HepG2 (cell line): Measurements from ENCODE around the gene TAPBP. TPM values are rescaled to one million over a fixed set of nuclear protein-coding genes. Genes with fewer than 3 reads are reported as not detected.
A peak's percentile ranks its signal among the peaks of the same experiment; 100 is the strongest.

Experiments
- FIP1L1 ChIP-seq: fragments of 200-400 bp; formaldehyde crosslinking; IDR thresholded peaks from 2 replicates; pipeline ENCODE4 v1.6.1; 2018; ENCODE audit warnings: low read depth, mild to moderate bottlenecking, low read length, moderate library complexity, borderline replicate concordance; ENCODE audit not compliant: insufficient read depth
- FLYWCH1 ChIP-seq: sonication (generic); formaldehyde crosslinking; IDR thresholded peaks from 2 replicates; pipeline ENCODE4 v1.8.1; 2023; ENCODE audit warnings: mild to moderate bottlenecking, missing genetic modification reagents
- FOXK2 ChIP-seq: fragments of 450-650 bp; IDR thresholded peaks from 2 replicates; pipeline ENCODE4 v1.6.1; 2016
- GABPB1 ChIP-seq: IDR thresholded peaks from 2 replicates; pipeline ENCODE4 v1.6.1; 2016; ENCODE audit warnings: mild to moderate bottlenecking, missing genetic modification reagents, moderate library complexity, missing compliant biosample characterization
- ISL2 ChIP-seq: sonication (generic); formaldehyde crosslinking; IDR thresholded peaks from 2 replicates; pipeline ENCODE4 v1.5.0; 2020; ENCODE audit warnings: missing genetic modification reagents
- MBNL3 ChIP-seq: fragments of 250-450 bp; sonication (Bioruptor Pico); conservative IDR thresholded peaks from 2 replicates; pipeline ENCODE4 v1.8.0; 2022; ENCODE audit warnings: mild to moderate bottlenecking, inconsistent platforms
- MEIS2 ChIP-seq: sonication (generic); formaldehyde crosslinking; IDR thresholded peaks from 2 replicates; pipeline ENCODE4 v1.9.0; 2021; ENCODE audit warnings: mild to moderate bottlenecking, missing genetic modification reagents
- MLLT10 ChIP-seq: sonication (generic); formaldehyde crosslinking; IDR thresholded peaks from 2 replicates; pipeline ENCODE4 v1.4.0; 2020; ENCODE audit warnings: missing genetic modification reagents
- NFE2 ChIP-seq: sonication (generic); formaldehyde crosslinking; IDR thresholded peaks from 2 replicates; pipeline ENCODE4 v1.4.0; 2020; ENCODE audit warnings: missing genetic modification reagents
- NR2C2 ChIP-seq: sonication (generic); formaldehyde crosslinking; IDR thresholded peaks from 2 replicates; pipeline ENCODE4 v1.4.0; 2020; ENCODE audit warnings: missing genetic modification reagents, mild to moderate bottlenecking, moderate library complexity, borderline replicate concordance
- POLR2A ChIP-seq, 2 experiments: IDR thresholded peaks; 2 replicates each; pipeline ENCODE4 v1.6.1; 2011; ENCODE audit warnings: low read depth in 2 of 2, low read length in 2 of 2, mild to moderate bottlenecking in 1 of 2, moderate library complexity in 1 of 2; ENCODE audit not compliant: insufficient read depth in 1 of 2
- POLR2AphosphoS2 ChIP-seq: IDR thresholded peaks from 2 replicates; pipeline ENCODE4 v1.6.1; 2011; ENCODE audit warnings: low read depth, low read length, improper control_type of control experiment
- SMYD3 ChIP-seq: sonication (generic); formaldehyde crosslinking; IDR thresholded peaks from 2 replicates; pipeline ENCODE4 v1.8.1; 2023; ENCODE audit warnings: mild to moderate bottlenecking, missing genetic modification reagents
- TBX3 ChIP-seq: fragments of 450-650 bp; IDR thresholded peaks from 2 replicates; pipeline ENCODE4 v1.6.1; 2017; ENCODE audit warnings: antibody characterized with exemption, mild to moderate bottlenecking, inconsistent platforms, borderline replicate concordance
- ZNF34 ChIP-seq: sonication (generic); formaldehyde crosslinking; IDR thresholded peaks from 2 replicates; pipeline ENCODE4 v1.4.0; 2020; ENCODE audit warnings: mild to moderate bottlenecking, missing genetic modification reagents, borderline replicate concordance
- polyA plus RNA-seq, 8 experiments: library from polyadenylated mRNA; depleted of rRNA in 3 of 8; stranded (reverse) in 7 of 8; unstranded in 1 of 8; fragments of >200 nt; fragmentation: Illumina TruSeq in 4 of 8; extraction: Trizol in 4 of 8; gene quantifications; 2 replicates each; pipeline versions ENCODE4 v1.2.1 to v1.2.3, GENCODE V29; 2011 to 2016; ENCODE audit warnings: low read depth in 4 of 8, missing spikeins in 1 of 8, mixed read lengths in 1 of 8; ENCODE audit not compliant: insufficient read depth in 1 of 8
- total RNA-seq, 5 experiments: library from RNA; depleted of rRNA; stranded (reverse); fragments of >200 nt; fragmentation: Illumina TruSeq; extraction: Trizol; gene quantifications; 2 replicates each; pipeline ENCODE4 v1.2.3, GENCODE V29; 2016; ENCODE audit warnings: low read depth in 1 of 5
- TF ChIP-seq, protein P1 (sequence below): sonication (generic); formaldehyde crosslinking; IDR thresholded peaks from 2 replicates; pipeline ENCODE4 v1.4.0; 2020; ENCODE audit warnings: missing genetic modification reagents, low read depth, mild to moderate bottlenecking, borderline replicate concordance
- TF ChIP-seq, protein P2 (sequence below): sonication (generic); formaldehyde crosslinking; IDR thresholded peaks from 2 replicates; pipeline ENCODE4 v1.8.0; 2022; ENCODE audit warnings: mild to moderate bottlenecking, missing genetic modification reagents, borderline replicate concordance
- TF ChIP-seq, protein P3 (sequence below): IDR thresholded peaks from 2 replicates; pipeline ENCODE4 v1.6.1; 2016; ENCODE audit warnings: control low read depth
- TF ChIP-seq, protein P4 (sequence below): sonication (generic); formaldehyde crosslinking; IDR thresholded peaks from 2 replicates; pipeline ENCODE4 v1.4.0; 2020; ENCODE audit warnings: missing genetic modification reagents
- TF ChIP-seq, protein P5 (sequence below): sonication (generic); formaldehyde crosslinking; conservative IDR thresholded peaks from 2 replicates; pipeline ENCODE4 v1.4.0; 2020; ENCODE audit warnings: missing genetic modification reagents
- TF ChIP-seq, protein P6 (sequence below): sonication (generic); formaldehyde crosslinking; IDR thresholded peaks from 2 replicates; pipeline ENCODE4 v1.4.0; 2020; ENCODE audit warnings: mild to moderate bottlenecking, missing genetic modification reagents
- TF ChIP-seq, protein P7 (sequence below): sonication (generic); formaldehyde crosslinking; IDR thresholded peaks from 2 replicates; pipeline ENCODE4 v1.8.1; 2023; ENCODE audit warnings: mild to moderate bottlenecking, missing genetic modification reagents

The TAPBP gene
- total and polyA plus RNA-seq, 2 of the 13 experiments (the other 11 are each of a cell fraction or from before 2014, with no cell fraction given) = 27.4 to 32.3 TPM

DNA sequence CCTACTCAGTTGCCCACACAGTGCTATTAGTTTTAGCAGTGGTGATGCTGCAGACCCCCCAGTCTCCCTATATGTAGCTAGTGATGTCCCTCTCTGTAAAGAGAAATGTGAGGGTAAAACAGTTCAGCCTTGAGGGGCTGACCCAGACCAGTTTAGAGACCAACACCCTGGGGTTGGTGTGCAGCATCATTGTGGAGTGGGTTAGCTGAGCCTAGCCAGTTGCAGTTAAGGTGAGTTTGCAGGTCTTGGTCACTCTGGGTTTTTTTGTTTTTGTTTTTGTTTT, 37.4 kb downstream of the TAPBP start (continued):
- TF ChIP-seq, protein P1, sequence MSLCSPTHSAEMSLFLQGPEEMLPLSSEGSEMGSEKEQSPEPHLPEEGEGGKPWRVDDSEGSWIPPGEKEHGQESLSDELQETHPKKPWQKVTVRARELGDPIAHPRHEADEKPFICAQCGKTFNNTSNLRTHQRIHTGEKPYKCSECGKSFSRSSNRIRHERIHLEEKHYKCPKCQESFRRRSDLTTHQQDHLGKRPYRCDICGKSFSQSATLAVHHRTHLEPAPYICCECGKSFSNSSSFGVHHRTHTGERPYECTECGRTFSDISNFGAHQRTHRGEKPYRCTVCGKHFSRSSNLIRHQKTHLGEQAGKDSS = no peak
- TF ChIP-seq NR2C2 (CRISPR knock-in tag) (no peak), TBX3 (no peak), POLR2A (IDR thresholded peaks at IDR 0.05; ENCODE audit: insufficient read depth in 1 of 2, low read depth in 2 of 2, low read length in 2 of 2) (peak in 1 of 2 experiments; percentile 12; a peak in 2 of 4 replicates), GABPB1 (CRISPR knock-in tag) (no peak), SMYD3 (CRISPR knock-in tag) (no peak), FOXK2 (no peak), MBNL3 (CRISPR knock-in tag) (no peak), ZNF34 (no peak), FIP1L1 (no peak), POLR2AphosphoS2 (peak; percentile 78; the same call in 1 of the 2 replicates), NFE2 (no peak), FLYWCH1 (CRISPR knock-in tag) (no peak), ISL2 (CRISPR knock-in tag) (no peak), MLLT10 (CRISPR knock-in tag) (no peak), MEIS2 (no peak)
- TF ChIP-seq, protein P2, sequence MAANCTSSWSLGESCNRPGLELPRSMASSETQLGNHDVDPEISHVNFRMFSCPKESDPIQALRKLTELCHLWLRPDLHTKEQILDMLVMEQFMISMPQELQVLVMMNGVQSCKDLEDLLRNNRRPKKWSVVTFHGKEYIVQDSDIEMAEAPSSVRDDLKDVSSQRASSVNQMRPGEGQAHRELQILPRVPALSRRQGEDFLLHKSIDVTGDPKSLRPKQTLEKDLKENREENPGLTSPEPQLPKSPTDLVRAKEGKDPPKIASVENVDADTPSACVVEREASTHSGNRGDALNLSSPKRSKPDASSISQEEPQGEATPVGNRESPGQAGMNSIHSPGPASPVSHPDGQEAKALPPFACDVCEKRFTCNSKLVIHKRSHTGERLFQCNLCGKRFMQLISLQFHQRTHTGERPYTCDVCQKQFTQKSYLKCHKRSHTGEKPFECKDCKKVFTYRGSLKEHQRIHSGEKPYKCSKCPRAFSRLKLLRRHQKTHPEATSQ (CRISPR knock-in tag) = no peak
- TF ChIP-seq, protein P3, sequence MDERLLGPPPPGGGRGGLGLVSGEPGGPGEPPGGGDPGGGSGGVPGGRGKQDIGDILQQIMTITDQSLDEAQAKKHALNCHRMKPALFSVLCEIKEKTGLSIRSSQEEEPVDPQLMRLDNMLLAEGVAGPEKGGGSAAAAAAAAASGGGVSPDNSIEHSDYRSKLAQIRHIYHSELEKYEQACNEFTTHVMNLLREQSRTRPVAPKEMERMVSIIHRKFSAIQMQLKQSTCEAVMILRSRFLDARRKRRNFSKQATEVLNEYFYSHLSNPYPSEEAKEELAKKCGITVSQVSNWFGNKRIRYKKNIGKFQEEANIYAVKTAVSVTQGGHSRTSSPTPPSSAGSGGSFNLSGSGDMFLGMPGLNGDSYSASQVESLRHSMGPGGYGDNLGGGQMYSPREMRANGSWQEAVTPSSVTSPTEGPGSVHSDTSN (CRISPR knock-in tag) = no peak
- TF ChIP-seq, protein P4, sequence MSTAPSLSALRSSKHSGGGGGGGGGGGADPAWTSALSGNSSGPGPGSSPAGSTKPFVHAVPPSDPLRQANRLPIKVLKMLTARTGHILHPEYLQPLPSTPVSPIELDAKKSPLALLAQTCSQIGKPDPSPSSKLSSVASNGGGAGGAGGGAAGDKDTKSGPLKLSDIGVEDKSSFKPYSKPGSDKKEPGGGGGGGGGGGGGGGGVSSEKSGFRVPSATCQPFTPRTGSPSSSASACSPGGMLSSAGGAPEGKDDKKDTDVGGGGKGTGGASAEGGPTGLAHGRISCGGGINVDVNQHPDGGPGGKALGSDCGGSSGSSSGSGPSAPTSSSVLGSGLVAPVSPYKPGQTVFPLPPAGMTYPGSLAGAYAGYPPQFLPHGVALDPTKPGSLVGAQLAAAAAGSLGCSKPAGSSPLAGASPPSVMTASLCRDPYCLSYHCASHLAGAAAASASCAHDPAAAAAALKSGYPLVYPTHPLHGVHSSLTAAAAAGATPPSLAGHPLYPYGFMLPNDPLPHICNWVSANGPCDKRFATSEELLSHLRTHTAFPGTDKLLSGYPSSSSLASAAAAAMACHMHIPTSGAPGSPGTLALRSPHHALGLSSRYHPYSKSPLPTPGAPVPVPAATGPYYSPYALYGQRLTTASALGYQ (CRISPR knock-in tag) = no peak
- TF ChIP-seq, protein P5, sequence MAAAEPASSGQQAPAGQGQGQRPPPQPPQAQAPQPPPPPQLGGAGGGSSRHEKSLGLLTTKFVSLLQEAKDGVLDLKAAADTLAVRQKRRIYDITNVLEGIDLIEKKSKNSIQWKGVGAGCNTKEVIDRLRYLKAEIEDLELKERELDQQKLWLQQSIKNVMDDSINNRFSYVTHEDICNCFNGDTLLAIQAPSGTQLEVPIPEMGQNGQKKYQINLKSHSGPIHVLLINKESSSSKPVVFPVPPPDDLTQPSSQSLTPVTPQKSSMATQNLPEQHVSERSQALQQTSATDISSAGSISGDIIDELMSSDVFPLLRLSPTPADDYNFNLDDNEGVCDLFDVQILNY (CRISPR knock-in tag) = no peak
- TF ChIP-seq, protein P6, sequence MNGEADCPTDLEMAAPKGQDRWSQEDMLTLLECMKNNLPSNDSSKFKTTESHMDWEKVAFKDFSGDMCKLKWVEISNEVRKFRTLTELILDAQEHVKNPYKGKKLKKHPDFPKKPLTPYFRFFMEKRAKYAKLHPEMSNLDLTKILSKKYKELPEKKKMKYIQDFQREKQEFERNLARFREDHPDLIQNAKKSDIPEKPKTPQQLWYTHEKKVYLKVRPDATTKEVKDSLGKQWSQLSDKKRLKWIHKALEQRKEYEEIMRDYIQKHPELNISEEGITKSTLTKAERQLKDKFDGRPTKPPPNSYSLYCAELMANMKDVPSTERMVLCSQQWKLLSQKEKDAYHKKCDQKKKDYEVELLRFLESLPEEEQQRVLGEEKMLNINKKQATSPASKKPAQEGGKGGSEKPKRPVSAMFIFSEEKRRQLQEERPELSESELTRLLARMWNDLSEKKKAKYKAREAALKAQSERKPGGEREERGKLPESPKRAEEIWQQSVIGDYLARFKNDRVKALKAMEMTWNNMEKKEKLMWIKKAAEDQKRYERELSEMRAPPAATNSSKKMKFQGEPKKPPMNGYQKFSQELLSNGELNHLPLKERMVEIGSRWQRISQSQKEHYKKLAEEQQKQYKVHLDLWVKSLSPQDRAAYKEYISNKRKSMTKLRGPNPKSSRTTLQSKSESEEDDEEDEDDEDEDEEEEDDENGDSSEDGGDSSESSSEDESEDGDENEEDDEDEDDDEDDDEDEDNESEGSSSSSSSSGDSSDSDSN (CRISPR knock-in tag) = no peak
- TF ChIP-seq, protein P7, sequence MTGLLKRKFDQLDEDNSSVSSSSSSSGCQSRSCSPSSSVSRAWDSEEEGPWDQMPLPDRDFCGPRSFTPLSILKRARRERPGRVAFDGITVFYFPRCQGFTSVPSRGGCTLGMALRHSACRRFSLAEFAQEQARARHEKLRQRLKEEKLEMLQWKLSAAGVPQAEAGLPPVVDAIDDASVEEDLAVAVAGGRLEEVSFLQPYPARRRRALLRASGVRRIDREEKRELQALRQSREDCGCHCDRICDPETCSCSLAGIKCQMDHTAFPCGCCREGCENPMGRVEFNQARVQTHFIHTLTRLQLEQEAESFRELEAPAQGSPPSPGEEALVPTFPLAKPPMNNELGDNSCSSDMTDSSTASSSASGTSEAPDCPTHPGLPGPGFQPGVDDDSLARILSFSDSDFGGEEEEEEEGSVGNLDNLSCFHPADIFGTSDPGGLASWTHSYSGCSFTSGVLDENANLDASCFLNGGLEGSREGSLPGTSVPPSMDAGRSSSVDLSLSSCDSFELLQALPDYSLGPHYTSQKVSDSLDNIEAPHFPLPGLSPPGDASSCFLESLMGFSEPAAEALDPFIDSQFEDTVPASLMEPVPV (CRISPR knock-in tag) = no peak
